Measurements from ENCODE around the gene SLC26A2.

Gene SLC26A2

GRCh38 chr5:149979896-149980295 is 19.3 kb downstream of the SLC26A2 start (continued):
- TF ChIP-seq, protein P1, sequence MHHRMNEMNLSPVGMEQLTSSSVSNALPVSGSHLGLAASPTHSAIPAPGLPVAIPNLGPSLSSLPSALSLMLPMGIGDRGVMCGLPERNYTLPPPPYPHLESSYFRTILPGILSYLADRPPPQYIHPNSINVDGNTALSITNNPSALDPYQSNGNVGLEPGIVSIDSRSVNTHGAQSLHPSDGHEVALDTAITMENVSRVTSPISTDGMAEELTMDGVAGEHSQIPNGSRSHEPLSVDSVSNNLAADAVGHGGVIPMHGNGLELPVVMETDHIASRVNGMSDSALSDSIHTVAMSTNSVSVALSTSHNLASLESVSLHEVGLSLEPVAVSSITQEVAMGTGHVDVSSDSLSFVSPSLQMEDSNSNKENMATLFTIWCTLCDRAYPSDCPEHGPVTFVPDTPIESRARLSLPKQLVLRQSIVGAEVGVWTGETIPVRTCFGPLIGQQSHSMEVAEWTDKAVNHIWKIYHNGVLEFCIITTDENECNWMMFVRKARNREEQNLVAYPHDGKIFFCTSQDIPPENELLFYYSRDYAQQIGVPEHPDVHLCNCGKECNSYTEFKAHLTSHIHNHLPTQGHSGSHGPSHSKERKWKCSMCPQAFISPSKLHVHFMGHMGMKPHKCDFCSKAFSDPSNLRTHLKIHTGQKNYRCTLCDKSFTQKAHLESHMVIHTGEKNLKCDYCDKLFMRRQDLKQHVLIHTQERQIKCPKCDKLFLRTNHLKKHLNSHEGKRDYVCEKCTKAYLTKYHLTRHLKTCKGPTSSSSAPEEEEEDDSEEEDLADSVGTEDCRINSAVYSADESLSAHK (tag by site-specific recombination; IDR thresholded peaks at IDR 0.05) = no peak
- TF ChIP-seq ZFP3 (tag by site-specific recombination; IDR thresholded peaks at IDR 0.05; ENCODE audit: low read depth) = no peak
- TF ChIP-seq ZNF362 (tag by site-specific recombination; IDR thresholded peaks at IDR 0.05) = no peak

DNA sequence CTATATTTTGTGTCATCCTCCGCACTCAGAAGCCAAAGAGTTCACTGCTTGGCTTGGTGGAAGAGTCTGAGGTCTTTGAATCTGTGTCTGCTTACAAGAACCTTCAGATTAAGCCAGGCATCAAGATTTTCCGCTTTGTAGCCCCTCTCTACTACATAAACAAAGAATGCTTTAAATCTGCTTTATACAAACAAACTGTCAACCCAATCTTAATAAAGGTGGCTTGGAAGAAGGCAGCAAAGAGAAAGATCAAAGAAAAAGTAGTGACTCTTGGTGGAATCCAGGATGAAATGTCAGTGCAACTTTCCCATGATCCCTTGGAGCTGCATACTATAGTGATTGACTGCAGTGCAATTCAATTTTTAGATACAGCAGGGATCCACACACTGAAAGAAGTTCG is 20.6 kb downstream of the SLC26A2 start:
- no peak overlapping the region for H3K4me3 ChIP-seq (ENCODE audit: low read depth, low read length)
- TF ChIP-seq ZBTB48 (tag by site-specific recombination; IDR thresholded peaks at IDR 0.05) (0 out of 2 replicates have a peak, but pooled peaks have one; percentile 19), ZNF600 (tag by site-specific recombination; IDR thresholded peaks at IDR 0.05) (no peak)
- no peak overlapping the region for H3K27ac ChIP-seq (ENCODE audit: extremely low read depth, low read depth, low read length)
- no peaks in the 10 kb centered on the region for H3K4me1 ChIP-seq (ENCODE audit: control insufficient read depth, insufficient read depth, low read length)
- ChIA-PET POLR2A (no interaction called here), CTCF (interaction anchor here (0.8 to 4.1 kb wide), 6 partner anchors 10 to 146 kb away, joined by 3 to 29 read pairs (median 12); partner anchors contain the start of gene SLC26A2)
- no peaks in the 10 kb centered on the region for H3K9me3 ChIP-seq (ENCODE audit: control insufficient read depth, insufficient read depth, low read depth, low read length)
- peaks cover 13 to 37% of the 10 kb centered on the region in 2 experiments; a peak in 2 of 3 replicates for H3K36me3 ChIP-seq (ENCODE audit: control insufficient read depth in 2 of 2, insufficient read depth in 1 of 2, low read length in 2 of 2)

DNA sequence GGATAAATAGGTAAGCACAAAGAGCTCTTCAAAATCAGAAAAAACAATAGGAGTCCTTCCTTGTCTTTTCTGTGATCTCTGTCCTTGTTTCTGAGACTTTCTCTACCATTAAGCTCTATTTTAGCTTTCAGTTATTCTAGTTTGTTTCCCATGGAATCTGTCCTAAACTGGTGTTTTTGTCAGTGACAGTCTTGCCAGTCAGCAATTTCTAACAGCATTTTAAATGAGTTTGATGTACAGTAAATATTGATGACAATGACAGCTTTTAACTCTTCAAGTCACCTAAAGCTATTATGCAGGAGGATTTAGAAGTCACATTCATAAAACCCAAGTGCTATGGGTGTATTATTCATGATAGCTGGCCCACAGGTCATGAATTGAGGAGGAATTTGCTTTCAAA is 21.9 kb downstream of the SLC26A2 start:
- Histone ChIP-seq H3K4me3 (ENCODE audit: low read depth, low read length) (no peak overlapping the region), H3K27ac (ENCODE audit: extremely low read depth, low read depth, low read length) (no peak overlapping the region), H3K4me1 (ENCODE audit: control insufficient read depth, insufficient read depth, low read length) (0 out of 2 replicates have a peak, but pooled peaks cover 2% of the 10 kb centered on the region), H3K9me3 (ENCODE audit: control insufficient read depth, insufficient read depth, low read depth, low read length) (no peaks in the 10 kb centered on the region), H3K36me3 (ENCODE audit: control insufficient read depth in 2 of 2, insufficient read depth in 1 of 2, low read length in 2 of 2) (peaks cover 13 to 35% of the 10 kb centered on the region in 2 experiments; a peak in 2 of 3 replicates)
- TF ChIP-seq OSR2 (tag by site-specific recombination; IDR thresholded peaks at IDR 0.05) (no peak), ZBTB20 (tag by site-specific recombination; IDR thresholded peaks at IDR 0.05) (no peak), SP2 (tag by site-specific recombination; IDR thresholded peaks at IDR 0.05) (no peak), HOXA7 (CRISPR knock-in tag; IDR thresholded peaks at IDR 0.05; ENCODE audit: borderline replicate concordance) (no peak), ZNF2 (tag by site-specific recombination; IDR thresholded peaks at IDR 0.05) (no peak), REPIN1 (tag by site-specific recombination; IDR thresholded peaks at IDR 0.05; ENCODE audit: low read depth) (no peak), ZNF280C (tag by site-specific recombination; IDR thresholded peaks at IDR 0.05) (no peak), IKZF3 (tag by site-specific recombination; IDR thresholded peaks at IDR 0.05) (no peak), ZNF114 (tag by site-specific recombination; IDR thresholded peaks at IDR 0.05) (no peak), KLF10 (tag by site-specific recombination; IDR thresholded peaks at IDR 0.05) (no peak), ZNF600 (tag by site-specific recombination; IDR thresholded peaks at IDR 0.05) (no peak), TSHZ1 (tag by site-specific recombination; IDR thresholded peaks at IDR 0.05; ENCODE audit: borderline replicate concordance) (no peak)
- TF ChIP-seq, protein P2, sequence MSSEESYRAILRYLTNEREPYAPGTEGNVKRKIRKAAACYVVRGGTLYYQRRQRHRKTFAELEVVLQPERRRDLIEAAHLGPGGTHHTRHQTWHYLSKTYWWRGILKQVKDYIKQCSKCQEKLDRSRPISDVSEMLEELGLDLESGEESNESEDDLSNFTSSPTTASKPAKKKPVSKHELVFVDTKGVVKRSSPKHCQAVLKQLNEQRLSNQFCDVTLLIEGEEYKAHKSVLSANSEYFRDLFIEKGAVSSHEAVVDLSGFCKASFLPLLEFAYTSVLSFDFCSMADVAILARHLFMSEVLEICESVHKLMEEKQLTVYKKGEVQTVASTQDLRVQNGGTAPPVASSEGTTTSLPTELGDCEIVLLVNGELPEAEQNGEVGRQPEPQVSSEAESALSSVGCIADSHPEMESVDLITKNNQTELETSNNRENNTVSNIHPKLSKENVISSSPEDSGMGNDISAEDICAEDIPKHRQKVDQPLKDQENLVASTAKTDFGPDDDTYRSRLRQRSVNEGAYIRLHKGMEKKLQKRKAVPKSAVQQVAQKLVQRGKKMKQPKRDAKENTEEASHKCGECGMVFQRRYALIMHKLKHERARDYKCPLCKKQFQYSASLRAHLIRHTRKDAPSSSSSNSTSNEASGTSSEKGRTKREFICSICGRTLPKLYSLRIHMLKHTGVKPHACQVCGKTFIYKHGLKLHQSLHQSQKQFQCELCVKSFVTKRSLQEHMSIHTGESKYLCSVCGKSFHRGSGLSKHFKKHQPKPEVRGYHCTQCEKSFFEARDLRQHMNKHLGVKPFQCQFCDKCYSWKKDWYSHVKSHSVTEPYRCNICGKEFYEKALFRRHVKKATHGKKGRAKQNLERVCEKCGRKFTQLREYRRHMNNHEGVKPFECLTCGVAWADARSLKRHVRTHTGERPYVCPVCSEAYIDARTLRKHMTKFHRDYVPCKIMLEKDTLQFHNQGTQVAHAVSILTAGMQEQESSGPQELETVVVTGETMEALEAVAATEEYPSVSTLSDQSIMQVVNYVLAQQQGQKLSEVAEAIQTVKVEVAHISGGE (tag by site-specific recombination; conservative IDR thresholded peaks at IDR 0.05; ENCODE audit: low read depth) = no peak
- TF ChIP-seq, protein P3, sequence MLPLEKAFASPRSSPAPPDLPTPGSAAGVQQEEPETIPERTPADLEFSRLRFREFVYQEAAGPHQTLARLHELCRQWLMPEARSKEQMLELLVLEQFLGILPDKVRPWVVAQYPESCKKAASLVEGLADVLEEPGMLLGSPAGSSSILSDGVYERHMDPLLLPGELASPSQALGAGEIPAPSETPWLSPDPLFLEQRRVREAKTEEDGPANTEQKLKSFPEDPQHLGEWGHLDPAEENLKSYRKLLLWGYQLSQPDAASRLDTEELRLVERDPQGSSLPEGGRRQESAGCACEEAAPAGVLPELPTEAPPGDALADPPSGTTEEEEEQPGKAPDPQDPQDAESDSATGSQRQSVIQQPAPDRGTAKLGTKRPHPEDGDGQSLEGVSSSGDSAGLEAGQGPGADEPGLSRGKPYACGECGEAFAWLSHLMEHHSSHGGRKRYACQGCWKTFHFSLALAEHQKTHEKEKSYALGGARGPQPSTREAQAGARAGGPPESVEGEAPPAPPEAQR (tag by site-specific recombination; IDR thresholded peaks at IDR 0.05) = no peak
- CTCF ChIA-PET = interaction anchor here (0.6 to 4.1 kb wide), 11 partner anchors 8 to 972 kb away, joined by 3 to 29 read pairs (median 5); partner anchors contain the start of gene SLC26A2
- POLR2A ChIA-PET = no interaction called here

Data from HEK293 (cell line).